Putamen (tissue), 1 donor: ENCODE results near the gene PTPRG.
A peak's percentile ranks its signal among the peaks of the same experiment; 100 is the strongest.

Experiments
- DNase-seq: peaks from one replicate; pipeline ENCODE4 v3.0.0-alpha.2; 2016; ENCODE audit warnings: low spot score

Gene PTPRG

DNA sequence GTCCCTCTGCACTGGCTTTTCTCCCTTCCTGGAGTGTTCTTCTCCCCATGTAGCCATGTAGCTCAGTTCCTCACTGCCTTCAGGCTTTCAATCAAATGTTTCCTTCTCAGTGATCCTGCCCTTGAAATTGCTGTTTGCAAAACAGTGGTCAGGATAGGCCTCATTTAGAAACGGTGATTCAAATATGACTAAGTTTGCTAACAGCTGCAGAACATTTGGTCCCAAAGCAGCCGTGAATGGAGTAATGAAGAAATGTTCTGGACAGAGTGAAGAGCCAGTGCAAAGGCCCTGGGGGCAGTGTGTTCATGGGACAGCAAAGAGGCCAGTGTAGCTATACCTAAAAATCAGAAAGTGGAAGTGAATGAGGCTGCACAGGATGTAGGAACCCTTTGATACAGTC is 588.6 kb downstream of the PTPRG start:
- DNase-seq: no peak

- no peak for DNase-seq
These were observed 590.2 kb downstream of the PTPRG start for GRCh38 chr3:62151591-62151990.

DNA sequence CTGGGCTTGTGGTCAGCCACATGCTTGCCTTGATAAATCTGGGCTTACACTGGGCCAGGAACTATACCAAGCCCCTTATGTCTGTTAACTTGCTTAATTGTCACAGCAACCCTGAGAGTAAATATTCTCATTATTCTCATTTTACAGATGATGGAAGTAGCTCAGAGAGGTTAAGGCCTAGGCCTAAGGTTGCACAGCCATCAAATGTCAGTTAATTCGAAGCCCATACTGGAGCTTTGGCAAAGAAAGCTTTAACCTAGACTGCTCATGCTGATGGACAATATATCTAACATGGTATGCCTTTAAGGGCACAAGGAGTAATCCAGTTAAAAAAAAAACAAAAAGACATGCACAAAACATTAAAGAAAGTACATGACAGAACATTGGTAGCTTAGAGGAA is 591.9 kb downstream of the PTPRG start:
- no peak for DNase-seq

DNA sequence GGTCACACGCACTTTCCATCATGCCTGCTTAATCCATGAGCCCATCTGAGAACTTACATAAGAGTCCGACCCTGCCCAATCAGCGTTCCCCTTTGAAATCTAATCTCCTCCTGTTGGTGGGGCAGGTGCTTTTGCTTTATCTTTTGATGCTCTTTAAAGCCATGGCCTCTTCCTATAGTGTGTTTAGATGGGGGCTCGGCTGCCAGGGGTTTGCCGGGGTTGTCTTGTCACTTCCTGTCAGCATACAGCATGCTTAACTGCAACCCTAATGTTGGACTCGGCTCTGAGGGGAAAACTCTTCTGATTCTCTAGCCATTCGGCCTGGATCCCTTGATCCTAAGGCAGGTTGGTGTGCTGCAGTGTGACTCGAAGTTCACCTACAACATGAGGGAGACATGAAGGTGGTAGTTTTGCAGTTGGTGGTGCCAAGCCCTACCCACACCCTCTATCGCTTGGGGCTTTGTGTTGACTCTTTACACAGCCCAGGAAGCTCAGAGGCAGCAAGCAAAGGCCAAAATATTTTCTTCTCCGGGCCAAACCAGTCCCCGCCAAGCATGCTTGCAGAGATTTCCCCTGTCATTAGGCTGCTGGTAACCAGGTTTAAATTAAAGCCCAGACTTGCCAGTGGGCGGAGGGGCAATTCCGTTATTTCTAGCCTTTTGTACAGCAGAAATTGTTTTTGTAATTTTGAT is 593.2 kb downstream of the PTPRG start:
- DNase-seq: no peak

- DNase-seq: no peak
These were observed 597.8 kb downstream of the PTPRG start for GRCh38 chr3:62159056-62159708.

DNA sequence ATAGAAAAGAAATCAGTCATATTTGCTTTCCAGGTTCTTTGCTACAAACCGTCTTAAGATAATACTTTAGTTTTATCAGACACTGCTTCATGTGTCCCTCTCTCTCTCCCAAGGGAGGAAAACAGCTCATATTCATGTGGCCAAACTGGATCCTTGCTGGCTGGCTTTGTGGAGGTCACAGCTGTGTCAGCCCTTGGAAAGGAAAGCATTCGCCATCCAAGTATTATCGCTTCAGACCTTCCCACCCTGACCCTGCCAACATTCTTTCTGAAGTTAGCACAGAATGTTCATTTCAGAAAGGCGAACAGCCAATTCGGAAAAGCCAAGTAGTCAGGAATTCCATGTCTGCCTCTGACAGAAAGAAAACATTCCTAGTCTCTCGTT is 598.3 kb downstream of the PTPRG start:
- peak; percentile 22 for DNase-seq

DNA sequence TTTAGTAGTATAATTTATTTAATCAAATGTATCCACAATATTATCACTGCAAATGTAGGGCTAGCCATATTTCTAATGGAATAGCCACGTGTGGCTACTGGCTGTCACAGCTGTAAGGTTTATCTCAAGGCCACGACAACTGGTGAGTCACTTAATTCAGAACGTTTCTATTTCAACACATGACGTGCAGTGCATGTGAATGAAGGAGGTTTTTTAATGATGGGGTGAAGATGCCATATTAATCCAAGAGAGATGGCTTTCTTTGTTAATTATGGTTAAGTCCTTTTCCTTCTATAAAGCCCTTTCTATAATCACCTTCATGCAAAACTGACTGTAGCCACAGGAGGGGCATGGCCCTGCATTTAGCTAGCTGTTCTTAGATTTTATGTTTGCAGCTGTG is 600.0 kb downstream of the PTPRG start:
- DNase-seq: no peak

DNA sequence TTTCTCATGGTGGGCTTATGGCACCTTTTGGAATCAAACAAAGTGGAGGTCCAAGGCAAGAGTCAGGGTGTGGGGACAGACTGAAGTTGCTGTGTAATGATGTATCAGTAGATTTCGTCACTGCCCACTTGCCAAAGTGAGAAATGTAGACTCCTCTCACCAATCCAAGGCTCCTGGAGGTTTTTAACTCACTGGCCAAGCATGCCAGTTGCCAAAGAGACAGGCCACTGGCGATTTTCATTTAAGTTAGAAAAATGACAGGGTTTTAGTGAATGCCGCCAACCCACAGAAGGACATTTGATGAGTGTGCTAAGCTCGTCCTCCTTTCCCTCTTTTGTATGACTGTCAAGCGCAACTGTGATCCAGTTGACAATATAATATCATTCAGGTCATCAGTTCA is 602.8 kb downstream of the PTPRG start:
- no peak for DNase-seq

DNA sequence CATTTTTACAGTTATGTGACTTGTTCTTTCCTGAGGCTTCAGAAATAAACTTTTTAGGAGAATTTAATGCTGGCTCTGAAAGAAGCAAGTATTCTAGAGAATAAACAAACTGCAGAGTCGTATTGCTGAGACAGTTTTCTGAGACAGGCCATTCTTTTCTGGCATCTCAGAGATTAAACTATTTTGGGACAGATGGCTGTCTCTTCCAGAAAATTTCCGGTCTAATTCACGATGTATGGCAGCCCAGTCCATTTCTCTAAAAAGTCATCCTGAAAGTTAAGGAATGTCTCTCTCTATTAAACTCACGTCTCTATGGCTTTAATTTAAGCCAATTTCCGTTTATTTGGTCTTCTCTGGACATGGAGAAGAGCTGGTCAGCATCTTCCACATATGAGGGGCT is 603.4 kb downstream of the PTPRG start:
- no peak for DNase-seq

DNA sequence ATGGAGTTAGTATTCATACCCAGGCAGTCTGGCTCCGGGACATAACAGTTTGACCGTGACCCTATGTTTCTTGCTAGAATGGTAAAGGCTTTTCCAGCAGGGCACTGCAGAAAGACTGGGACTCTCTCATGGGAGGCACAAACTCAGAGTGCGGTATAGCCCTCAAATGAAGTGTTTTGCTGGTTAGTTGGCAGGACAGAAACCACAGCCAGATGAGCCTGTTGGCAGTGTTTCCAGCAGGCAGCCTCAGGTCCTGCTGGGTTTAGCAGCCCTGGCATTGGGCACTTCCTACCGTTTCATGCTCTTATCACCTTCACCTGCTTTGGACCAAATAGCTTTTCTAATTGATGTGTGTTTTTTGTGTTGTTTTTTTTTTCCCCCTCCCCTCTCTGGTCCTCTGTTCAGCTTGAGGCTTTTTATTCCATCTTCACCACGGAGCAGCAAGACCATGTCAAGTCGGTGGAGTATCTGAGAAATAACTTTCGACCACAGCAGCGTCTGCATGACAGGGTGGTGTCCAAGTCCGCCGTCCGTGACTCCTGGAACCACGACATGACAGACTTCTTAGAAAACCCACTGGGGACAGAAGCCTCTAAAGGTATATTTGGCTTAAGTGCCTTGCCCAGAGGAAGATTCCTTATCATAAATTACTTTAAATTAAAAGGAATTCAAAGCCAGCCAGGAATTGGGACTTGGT is 606.3 kb downstream of the PTPRG start:
- DNase-seq: no peak

DNA sequence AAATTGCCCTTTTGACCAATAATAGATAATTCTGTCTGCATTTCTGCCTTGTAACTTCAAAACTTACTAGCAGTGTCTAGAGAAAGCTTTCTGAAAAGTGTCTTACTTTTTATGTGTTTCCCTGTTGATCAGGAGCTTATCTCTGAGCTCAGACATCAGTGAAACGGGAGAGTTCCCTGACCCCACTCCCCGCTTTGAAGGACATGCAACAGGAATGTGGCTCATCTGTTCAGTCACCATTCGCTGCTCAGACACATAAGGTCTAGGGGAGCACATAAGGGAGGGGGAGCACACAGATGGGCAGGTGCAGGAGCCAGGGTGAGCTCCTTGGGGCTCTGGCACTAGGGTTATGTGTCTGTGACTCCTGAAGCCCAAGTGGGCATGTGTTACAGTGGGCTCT is 607.0 kb downstream of the PTPRG start:
- no peak for DNase-seq

- DNase-seq: peak; percentile 21
These were observed 608.7 kb downstream of the PTPRG start for GRCh38 chr3:62169906-62170660.

DNA sequence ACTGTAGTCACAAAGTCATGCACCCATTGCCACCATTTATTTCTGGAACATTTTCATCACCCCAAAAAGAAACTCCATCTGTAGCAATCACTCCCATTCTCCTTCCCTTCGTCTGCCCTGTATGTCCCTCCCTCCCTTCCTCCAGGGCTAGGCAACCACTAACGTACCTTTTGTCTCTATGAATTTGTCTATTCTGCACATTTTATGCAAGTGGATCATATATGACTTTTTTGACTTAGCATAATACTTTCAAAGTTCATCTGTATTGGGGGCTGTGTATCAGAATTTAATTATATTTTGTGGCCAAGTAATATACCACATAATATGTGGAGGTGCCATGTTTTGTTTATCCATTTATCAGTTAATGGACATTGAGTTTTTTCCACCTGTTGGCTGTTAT is 610.4 kb downstream of the PTPRG start:
- no peak for DNase-seq

DNA sequence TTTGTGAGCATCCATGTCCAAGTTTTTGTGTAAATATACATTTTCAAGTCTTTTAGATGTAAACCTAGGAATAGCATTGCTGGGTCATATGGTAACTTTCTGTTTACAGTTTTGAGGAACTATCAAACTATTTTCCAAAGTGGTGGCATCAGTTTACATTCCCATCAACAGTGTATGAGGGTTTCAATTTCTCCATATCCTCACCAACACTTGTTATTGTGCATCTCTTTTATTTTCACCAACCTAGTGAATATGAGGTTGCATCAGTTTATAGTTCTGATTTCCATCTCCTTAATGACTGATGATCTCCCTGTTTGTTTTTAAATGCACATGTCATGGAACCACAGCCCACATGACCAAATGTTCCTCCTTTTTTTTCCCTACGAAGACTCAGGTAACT is 610.8 kb downstream of the PTPRG start:
- no peak for DNase-seq

- DNase-seq: no peak
These were observed 612.7 kb downstream of the PTPRG start for GRCh38 chr3:62173939-62174515.

- no peak for DNase-seq
These were observed 613.8 kb downstream of the PTPRG start for GRCh38 chr3:62175161-62175560.

- no peak for DNase-seq
These were observed 616.7 kb downstream of the PTPRG start for GRCh38 chr3:62178032-62178431.

DNA sequence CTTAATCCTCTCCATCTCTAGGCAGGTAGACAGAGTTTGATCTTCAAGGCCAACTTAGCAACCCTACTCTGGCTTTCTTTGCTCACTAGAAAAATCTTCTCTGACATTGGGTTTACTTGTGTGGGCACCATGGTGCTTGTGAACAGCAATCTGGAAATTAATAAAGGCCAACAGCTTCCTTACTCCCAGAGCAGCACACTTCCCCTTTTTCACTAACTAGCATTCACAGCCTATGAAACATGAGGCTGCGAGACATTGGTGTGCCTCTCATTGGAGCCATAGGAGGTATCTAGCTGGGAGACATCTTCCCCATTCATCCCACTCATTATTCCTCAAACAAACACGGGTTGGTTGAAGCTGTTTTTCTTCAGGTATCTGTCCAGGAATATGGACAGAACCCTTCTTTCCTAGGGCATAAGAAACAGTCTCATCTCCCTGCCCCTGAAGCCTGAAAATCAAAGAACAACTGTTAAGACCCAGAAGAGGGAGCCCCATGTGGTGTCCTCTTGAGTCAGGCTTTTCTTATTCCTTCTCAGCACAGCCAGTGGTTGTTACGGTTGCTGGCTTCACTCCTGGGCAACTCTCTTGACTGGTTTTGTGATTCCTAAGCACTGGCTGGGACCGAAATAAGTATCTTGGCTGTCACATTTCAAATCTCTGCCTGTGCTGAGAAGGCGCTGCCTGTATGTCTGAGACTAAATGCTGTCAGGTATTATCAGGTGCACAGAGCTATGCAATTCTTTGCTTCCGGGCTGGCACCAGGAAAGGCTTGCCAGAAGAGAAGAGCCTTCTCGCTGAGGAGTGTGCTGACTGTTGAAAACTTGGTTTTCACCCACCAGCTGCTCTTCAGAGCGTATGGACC is 617.6 kb downstream of the PTPRG start:
- DNase-seq: no peak

DNA sequence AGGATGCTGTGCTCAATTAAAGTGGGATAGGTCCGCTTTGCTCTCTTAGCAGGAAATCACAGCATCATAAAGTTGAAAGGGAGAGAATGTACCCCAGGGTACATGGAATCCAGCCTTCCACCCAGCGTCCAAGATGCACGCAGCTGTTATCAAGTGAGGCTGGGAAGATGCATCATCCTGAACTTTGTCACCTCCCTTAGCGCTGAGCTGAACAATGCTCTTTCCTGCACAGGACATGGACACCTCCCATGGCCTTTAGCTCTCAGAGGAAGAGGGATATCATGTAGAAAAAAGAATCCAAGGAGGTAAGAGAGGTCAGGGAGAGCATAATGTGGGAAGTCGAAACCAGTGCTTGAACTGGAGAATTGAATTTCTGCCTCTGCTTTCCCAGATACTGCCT is 619.1 kb downstream of the PTPRG start:
- no peak for DNase-seq

DNA sequence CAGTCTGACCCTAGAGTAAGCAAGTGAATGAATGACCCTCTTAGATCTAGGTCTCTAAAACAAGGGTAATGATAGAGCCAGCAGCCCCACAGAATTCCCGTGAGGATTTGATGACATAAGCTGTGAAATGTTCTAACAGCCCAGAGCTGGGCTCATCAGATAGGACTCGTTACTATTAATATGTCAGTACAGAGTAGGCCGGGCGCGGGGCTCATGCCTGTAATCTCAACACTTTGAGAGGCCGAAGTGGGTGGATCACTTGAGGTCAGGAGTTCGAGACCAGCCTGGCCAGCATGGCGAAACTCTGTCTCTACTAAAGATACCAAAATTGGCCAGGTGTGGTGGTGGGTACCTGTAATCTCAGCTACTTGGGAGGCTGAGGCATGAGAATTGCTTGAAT is 621.7 kb downstream of the PTPRG start:
- no peak for DNase-seq

DNA sequence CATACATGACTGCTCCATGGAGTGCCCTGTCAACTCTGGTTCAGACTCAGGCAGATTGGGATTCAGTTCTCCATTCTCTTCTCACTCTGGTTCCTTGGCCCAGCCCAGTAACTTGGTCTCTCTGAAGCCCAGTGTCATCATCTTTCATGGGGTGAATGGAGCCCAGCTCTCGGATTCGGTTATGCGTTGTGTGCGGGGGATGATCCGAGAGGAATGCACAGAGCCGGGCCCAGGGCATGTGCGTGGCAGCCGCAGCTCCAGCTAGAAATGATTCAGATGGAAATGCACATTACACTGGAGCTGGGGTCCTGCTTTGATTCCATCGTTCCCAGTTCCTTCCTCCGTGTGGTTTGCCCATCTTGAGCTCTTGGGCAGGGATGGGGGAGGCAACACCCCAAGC is 622.6 kb downstream of the PTPRG start:
- no peak for DNase-seq
